ENCODE data around the gene AIF1. TPM values are rescaled to one million over a fixed set of nuclear protein-coding genes. Genes with fewer than 3 reads are reported as not detected.

The AIF1 gene
- total RNA-seq, 1 experiment from 2014 or later = 2.2 TPM

DNA sequence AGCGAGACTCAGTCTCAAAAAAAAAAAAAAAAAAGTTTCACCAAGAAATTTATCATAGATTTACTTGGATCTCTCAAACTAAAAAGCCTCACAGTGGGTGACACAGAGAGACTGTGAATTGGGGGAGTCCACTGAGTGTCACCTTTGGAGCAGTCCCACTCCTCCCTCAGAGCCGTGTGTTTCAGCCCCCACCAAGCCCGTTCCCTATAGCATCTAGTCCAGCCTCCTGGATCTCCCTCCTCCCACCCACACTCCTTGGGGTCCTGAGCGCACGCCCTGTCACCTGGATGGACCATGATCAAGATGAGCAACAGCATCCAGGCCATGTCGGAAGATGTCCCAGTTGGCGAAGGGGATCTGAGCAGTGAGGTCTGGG is 22.6 kb upstream of the AIF1 start:
- no peaks in the 10 kb centered on the region for H3K4me1 Mint-ChIP-seq (ENCODE audit: low read depth, unreplicated experiment)
- H3K9me3 Mint-ChIP-seq (ENCODE audit: unreplicated experiment) = no peaks in the 10 kb centered on the region
- H3K27me3 ChIP-seq (replicated peaks; ENCODE audit: control insufficient read depth, insufficient read depth, low read length) = no peaks in the 10 kb centered on the region
- no peak for DNase-seq
- no peak overlapping the region for H3K4me3 Mint-ChIP-seq (ENCODE audit: unreplicated experiment)
- H3K36me3 Mint-ChIP-seq (ENCODE audit: insufficient read depth, unreplicated experiment) = no peaks in the 10 kb centered on the region
- H3K4me3 ChIP-seq (ENCODE audit: low read depth, low read length) = no peak overlapping the region
- no peak for TF ChIP-seq CTCF (IDR thresholded peaks at IDR 0.05; ENCODE audit: insufficient read depth in 1 of 2, low read depth in 1 of 2, low read length in 1 of 2, severe bottlenecking in 1 of 2, unreplicated experiment in 1 of 2)
- no peaks in the 10 kb centered on the region for H3K36me3 ChIP-seq (ENCODE audit: control insufficient read depth, insufficient read depth, low read length)
- CTCF ChIA-PET = interaction anchor here (0.6 to 1.1 kb wide), 3 partner anchors 12 to 50 kb away, joined by 3 to 6 read pairs (median 5); no protein-coding TSS in a partner anchor
- H3K27me3 Mint-ChIP-seq (ENCODE audit: insufficient read depth, unreplicated experiment) = no peaks in the 10 kb centered on the region
- POLR2A ChIA-PET = no interaction called here
- H3K9me3 ChIP-seq = no peaks in the 10 kb centered on the region
- H3K27ac Mint-ChIP-seq (ENCODE audit: unreplicated experiment) = no peak overlapping the region
- no peaks in the 10 kb centered on the region for H3K4me1 ChIP-seq
- BruUV-seq (replicated peaks) = no TSS peak
- intact Hi-C loops (cut with micrococcal nuclease; ENCODE audit: unreplicated experiment) = no loop called here

- POLR2A ChIA-PET = no interaction called here
- Mint-ChIP-seq H3K4me1 (ENCODE audit: low read depth, unreplicated experiment) (peaks cover 5% of the 10 kb centered on the region), H3K4me3 (ENCODE audit: unreplicated experiment) (no peak overlapping the region), H3K27me3 (ENCODE audit: insufficient read depth, unreplicated experiment) (no peaks in the 10 kb centered on the region), H3K36me3 (ENCODE audit: insufficient read depth, unreplicated experiment) (no peaks in the 10 kb centered on the region), H3K9me3 (ENCODE audit: unreplicated experiment) (no peaks in the 10 kb centered on the region), H3K27ac (ENCODE audit: unreplicated experiment) (no peak overlapping the region)
- no peaks in the 10 kb centered on the region for H3K9me3 ChIP-seq
- peak; percentile 34 to 38 for TF ChIP-seq CTCF (IDR thresholded peaks at IDR 0.05; ENCODE audit: insufficient read depth in 1 of 2, low read depth in 1 of 2, low read length in 1 of 2, severe bottlenecking in 1 of 2, unreplicated experiment in 1 of 2)
- intact Hi-C loops (cut with micrococcal nuclease; ENCODE audit: unreplicated experiment) = no loop called here
- no peaks in the 10 kb centered on the region for H3K4me1 ChIP-seq
- BruUV-seq (replicated peaks) = no TSS peak
- DNase-seq = peak in 1 of 2 experiments; percentile 52
- no peak overlapping the region for H3K4me3 ChIP-seq (ENCODE audit: low read depth, low read length)
- H3K36me3 ChIP-seq (ENCODE audit: control insufficient read depth, insufficient read depth, low read length) = no peaks in the 10 kb centered on the region
- CTCF ChIA-PET = interaction anchor here (0.5 to 4.8 kb wide), 8 partner anchors 11 to 50 kb away, joined by 3 to 80 read pairs (median 4); partner anchors contain the start of genes LST1, LTB and NFKBIL1
- no peaks in the 10 kb centered on the region for H3K27me3 ChIP-seq (replicated peaks; ENCODE audit: control insufficient read depth, insufficient read depth, low read length)
Measured at GRCh38 chr6:31597006-31597405, 18.0 kb upstream of the AIF1 start.

DNA sequence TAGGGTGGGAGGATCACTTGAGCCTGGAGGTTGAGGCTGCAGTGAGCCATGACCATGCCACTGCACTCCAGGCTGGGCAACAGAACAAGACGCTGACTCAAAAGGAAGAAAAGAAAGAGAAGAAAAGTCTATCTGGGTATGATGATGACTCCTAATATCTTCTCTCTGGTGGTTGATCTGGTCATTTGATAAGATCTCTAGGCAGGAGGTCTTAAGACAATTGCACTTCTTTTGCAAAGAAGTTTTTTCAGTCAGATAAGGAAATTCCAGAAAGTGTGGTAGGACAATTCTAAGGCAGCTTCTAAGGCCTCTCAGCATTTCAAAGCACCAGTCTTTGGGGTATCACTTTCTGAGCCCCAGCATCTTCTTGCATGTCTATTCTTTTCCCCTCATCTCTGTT is 7.7 kb upstream of the AIF1 start:
- intact Hi-C loops (cut with micrococcal nuclease; ENCODE audit: unreplicated experiment) = no loop called here
- no peaks in the 10 kb centered on the region for H3K9me3 ChIP-seq
- Mint-ChIP-seq H3K4me3 (ENCODE audit: unreplicated experiment) (no peak overlapping the region), H3K27me3 (ENCODE audit: insufficient read depth, unreplicated experiment) (no peaks in the 10 kb centered on the region), H3K36me3 (ENCODE audit: insufficient read depth, unreplicated experiment) (no peaks in the 10 kb centered on the region), H3K27ac (ENCODE audit: unreplicated experiment) (no peak overlapping the region), H3K9me3 (ENCODE audit: unreplicated experiment) (no peaks in the 10 kb centered on the region), H3K4me1 (ENCODE audit: low read depth, unreplicated experiment) (no peaks in the 10 kb centered on the region)
- H3K36me3 ChIP-seq (ENCODE audit: control insufficient read depth, insufficient read depth, low read length) = no peaks in the 10 kb centered on the region
- ChIA-PET CTCF (interaction anchor here (0.9 kb wide), 1 partner anchor 9 kb away, joined by 7 read pairs; no protein-coding TSS in a partner anchor), POLR2A (no interaction called here)
- H3K27me3 ChIP-seq (replicated peaks; ENCODE audit: control insufficient read depth, insufficient read depth, low read length) = no peaks in the 10 kb centered on the region
- no TSS peak for BruUV-seq (replicated peaks)
- H3K4me3 ChIP-seq (ENCODE audit: low read depth, low read length) = no peak overlapping the region
- H3K4me1 ChIP-seq = no peaks in the 10 kb centered on the region
- no peak for DNase-seq
- TF ChIP-seq CTCF (IDR thresholded peaks at IDR 0.05; ENCODE audit: insufficient read depth in 1 of 2, low read depth in 1 of 2, low read length in 1 of 2, severe bottlenecking in 1 of 2, unreplicated experiment in 1 of 2) = no peak

Data from Caco-2 (cell line).